NCI-H1092 (cell line): ENCODE data around the gene WRAP73.

Source experiments
- DNase-seq: peaks from one replicate; lab custom pipeline; 2025; lab: John Stamatoyannopoulos, UW

WRAP73 gene

GRCh38 chr1:3681898-3682806 lies 32.2 kb upstream of the WRAP73 start:
- no peak for DNase-seq

GRCh38 chr1:3681231-3681897 lies 31.5 kb upstream of the WRAP73 start:
- DNase-seq: no peak

DNA sequence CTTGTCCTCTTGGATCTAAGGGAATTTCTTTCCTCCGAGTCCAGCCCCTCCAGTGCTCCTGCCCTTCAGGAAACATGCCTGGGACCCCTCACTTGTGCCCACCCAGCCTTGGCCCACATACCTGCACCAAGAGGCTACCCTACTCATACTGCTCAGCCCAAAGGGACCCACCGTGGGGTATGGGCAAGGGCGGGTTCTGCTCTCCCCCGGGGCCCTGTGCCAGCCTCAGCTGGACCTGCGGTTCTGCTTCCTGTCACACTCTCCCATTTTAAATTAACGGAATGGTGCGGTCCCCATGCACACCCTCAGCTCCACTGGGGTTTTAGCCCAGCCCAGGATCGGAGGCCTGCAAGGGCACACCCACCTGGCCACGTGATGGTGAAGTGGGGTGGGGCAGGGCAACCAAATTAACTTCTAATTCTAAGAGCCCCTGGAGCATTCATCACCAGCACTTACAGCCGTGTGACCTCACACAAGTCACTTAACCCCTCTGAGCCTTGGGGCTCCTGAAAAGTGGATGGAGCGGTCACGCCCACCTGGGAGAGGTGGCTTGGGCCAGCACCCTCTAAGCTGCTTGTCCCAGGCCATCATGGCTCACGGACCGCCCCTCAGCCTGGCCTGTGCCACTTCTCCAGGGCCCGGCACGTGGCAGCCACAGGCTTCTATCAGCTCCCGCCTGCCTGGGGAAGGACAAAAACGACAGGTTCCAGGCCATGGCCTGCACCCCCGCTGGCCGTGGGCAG lies 30.8 kb upstream of the WRAP73 start:
- no peak for DNase-seq

GRCh38 chr1:3679799-3680453 lies 30.0 kb upstream of the WRAP73 start:
- no peak for DNase-seq

- DNase-seq: no peak
These were observed 29.2 kb upstream of the WRAP73 start for GRCh38 chr1:3679098-3679555.

GRCh38 chr1:3678361-3679097 lies 28.6 kb upstream of the WRAP73 start:
- DNase-seq: no peak

- no peak for DNase-seq
These were observed 27.6 kb upstream of the WRAP73 start for GRCh38 chr1:3677484-3677883.

- no peak for DNase-seq
These were observed 26.9 kb upstream of the WRAP73 start for GRCh38 chr1:3676581-3677470.

GRCh38 chr1:3675436-3675835 lies 25.5 kb upstream of the WRAP73 start:
- no peak for DNase-seq

DNA sequence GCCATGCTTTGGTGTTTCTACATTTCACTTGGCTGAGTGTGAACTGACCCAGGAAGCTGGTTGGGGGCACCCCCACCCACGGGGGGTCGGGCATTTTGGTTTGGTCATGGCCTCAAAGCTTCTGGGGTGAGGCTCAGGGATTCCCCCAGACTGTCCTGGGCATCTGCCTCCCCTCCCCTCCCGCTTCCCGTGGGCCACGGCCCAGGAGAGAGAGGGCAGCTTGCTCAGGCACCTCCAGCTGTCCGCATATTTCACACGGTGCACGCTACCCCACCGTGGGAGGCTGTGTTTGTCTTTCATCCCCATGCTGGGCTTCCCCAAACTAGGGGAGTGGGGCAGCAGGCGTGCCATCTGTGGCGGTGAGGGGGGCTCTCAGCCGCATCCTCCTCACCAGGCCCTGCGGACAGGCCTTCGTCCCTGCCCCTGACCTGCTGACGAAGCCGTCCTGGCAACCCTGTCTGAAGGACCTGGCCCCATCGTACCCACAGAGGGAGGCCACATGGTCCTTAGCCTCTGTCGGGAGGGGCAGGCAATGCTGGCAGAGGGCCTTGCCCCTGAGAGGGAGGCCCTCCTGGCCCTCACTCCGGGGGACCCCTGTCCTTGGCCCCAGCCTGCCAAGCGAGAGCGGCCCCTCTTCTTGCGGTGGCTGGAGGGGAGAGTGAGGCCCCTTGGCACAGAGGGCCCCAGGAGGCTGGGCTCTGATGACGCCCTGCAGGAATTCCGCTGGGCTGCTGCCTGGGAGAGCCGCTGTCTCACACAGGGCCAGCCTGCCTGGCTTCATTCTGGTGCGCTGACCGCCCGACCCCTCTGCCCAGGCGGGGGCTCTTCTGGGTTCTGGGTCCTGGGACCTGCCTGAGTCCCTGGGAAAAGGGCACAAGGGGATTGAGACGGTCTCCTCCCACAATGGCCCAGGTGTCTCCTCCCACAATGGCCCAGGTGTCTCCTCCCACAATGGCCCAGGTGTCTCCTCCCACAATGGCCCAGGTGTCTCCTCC lies 24.5 kb upstream of the WRAP73 start:
- no peak for DNase-seq

DNA sequence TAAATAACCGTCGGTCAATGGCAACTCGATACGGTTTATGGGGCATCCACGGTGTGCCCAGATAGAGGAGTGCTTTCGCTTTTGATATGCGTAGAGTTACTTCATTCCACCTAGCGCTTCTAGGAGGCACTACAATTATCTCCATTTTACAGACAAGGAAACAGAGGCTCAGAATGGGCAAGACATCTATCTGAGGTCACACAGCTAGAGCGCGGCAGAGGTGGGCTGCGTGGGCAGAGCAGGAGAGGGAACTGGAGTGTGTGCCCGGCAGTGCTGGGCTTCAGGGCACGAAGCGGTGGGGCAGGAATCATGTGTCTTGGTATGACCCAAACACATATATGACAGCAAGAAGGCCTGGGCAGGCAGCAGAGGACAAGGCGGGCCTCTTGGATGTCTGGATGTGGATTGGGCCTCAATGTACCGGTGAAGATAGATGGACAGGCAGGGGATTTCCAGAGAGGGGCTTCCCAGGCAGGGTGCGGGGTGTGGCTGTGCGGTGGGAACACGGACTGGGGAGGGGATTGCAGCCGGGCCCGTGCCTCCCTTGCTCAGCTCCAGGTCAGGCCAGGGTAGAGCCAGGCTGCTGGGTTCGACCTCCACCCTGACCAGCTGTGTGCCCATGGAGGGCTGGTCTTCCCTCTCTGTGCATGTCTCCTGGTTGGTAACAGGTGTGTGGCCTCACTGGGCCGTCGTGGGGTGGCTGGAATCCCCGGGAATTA lies 23.6 kb upstream of the WRAP73 start:
- DNase-seq: no peak

- no peak for DNase-seq
These were observed 23.1 kb upstream of the WRAP73 start for GRCh38 chr1:3672971-3673361.

GRCh38 chr1:3672231-3672970 lies 22.5 kb upstream of the WRAP73 start:
- no peak for DNase-seq

GRCh38 chr1:3671371-3672180 lies 21.7 kb upstream of the WRAP73 start:
- no peak for DNase-seq

DNA sequence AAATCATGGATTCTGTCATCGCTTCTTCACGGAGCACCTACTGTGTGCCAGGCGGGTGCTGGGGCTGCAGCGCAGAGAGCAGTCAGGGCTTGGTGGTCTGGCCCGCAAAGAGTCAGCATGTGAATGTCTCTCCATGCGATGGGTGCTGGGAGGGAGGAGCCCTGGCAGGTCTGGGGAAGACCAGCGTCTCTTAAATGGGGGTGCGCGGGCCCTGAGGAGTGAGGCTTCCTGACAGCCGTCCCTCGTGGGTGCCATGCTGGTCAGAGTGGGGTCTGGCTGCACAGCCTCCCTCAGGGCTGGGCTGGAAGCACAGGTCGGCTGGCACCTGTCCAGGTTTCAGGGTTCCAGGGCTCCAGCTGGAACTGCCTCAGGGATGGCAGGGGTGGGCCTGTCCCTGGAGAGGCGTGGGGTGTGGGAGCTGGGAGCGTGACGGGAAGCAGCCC lies 20.9 kb upstream of the WRAP73 start:
- no peak for DNase-seq

DNA sequence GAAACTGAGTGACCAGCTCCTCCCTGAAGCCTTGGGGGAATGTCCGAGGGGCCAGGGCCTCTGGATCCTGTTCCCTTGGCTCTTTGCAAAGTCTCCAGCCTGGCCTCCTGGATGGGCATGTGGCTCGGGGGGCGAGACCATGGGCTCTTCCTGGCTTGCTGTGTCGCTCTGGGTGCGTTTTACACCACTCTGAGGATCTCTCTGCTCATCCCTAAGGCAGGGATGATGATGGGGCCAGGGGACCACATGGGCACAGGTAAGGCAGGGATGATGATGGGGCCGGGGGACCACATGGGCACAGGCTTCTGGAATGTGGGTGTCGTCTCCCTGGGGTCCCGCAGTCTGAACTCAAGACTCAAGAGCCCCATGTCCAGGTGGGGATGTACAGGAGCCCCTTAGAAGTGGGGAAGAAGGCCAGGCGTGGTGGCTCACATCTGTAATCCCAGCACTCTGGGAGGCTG lies 20.1 kb upstream of the WRAP73 start:
- no peak for DNase-seq

DNA sequence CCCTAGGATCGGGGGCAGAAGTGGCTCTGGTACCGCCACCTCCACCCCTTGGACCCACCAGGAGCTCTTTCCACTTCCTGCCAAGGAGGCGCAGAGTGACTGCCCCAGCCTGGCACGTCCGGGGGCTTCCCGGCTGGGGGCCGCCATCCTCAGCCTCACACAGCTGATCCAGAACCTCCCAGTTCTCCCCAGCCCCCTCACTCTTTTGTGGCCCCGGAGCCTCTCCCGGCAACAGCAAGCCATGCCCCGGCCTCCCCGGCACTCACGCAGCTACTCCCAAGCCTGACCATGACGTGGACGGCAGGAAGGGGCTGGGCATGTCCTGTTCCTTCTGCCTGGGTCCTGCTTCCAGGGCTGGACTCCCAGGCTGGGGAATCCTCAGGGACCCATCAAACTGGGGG lies 19.5 kb upstream of the WRAP73 start:
- DNase-seq: no peak
